ENCODE measurements around the gene EID3.

Gene EID3

DNA sequence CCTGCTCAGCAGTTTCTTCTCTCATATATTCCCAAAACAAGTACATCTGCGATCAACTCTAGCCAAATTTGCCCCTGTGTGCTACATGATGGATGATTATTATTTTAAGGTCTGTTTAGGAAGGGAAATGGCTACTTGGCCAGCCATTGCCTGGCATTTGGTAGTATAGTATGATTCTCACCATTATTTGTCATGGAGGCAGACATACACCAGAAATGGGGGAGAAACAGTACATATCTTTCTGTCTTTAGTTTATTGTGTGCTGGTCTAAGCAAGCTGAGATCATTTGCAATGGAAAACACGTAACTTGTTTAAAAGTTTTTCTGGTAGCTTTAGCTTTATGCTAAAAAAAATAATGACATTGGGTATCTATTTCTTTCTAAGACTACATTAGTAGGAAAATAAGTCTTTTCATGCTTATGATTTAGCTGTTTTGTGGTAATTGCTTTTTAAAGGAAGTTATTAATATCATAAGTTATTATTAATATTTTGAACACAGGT lies 45.5 kb downstream of the EID3 start:
- no peak overlapping the region for H3K4me3 ChIP-seq (ENCODE audit: low read length)
- no peak for DNase-seq (ENCODE audit: low read depth, low spot score)

DNA sequence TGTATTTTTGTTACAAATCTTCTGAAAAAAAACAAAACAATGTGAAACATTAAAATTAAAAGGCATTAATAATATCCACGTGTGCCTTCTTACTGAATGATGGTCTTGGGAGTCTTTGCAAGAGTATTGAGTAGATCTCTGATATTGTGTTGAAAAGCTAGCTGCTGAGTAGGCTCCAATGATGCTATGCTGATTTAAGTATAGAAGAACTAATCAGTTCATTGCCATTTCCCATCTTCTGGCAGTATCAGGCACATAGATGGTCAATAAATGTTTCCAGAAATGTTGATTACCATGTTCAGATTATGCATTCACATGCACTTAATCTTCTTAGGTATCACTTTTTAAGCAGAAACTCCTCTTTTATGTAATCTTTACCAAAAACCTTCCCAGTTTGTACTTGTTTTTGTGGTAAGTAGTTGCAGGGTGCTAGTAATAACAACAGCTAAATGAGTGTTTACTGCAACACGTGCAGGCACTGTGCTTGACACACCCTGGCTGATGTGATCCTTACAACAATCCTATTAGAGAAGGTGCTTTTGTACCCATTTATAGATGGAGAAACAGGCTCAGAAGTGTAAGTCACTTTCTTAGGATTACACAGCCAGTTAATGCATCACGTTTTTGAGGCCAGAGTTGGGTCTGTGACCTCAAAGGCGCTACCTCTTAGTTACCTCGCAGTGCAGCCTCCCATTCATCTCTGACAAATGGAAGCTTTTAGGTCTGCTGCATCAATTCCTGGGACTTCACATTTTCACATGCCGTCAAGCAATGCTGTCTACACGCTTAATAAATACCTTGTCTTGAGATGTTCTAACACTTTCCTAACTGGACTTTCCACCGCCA lies 46.9 kb downstream of the EID3 start:
- H3K4me3 ChIP-seq (ENCODE audit: low read length): no peak overlapping the region
- no peak for DNase-seq (ENCODE audit: low read depth, low spot score)

DNA sequence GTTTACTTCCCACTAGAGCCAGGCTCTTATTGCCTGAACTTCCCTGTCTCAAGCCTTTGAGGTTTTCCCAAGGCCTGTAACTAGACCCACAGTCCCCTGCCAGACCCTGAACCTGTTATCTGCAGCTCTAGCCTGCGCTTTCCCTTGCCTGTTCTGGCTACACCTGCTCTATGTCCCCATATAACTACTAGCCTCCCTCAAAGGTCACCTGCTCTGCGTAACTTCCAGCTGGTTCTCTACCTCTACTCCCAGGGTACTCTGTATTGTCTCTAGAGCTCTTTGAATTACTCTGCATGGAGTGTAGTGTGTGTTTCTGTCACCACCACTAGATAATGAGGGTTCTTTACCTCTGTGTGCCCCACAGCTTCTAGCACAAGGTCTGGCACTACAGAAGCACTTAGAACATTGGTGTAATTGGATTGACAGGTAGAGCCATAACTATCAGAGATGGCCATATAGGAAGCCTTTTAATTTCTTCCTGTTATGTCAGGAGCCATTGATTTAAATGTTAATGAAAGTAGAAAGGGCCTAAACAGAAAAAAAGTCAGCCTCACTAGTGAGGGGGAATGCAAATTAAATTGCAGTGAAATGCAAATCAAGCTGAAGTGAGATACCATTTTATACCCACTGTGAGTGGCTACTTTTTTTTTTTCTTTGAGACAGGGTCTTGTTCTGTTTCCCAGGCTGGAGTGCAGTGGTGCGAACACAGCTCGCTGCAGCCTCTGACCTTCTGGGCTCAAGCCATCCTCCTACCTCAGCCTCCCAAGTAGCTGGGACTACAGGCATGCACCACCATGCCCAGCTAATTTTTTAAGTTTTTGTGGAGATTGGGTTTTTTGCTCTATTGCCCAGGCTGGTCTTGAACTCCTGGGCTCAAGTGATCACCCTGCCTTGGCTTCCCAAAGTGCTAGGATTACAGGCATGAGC lies 47.8 kb downstream of the EID3 start:
- no peak for DNase-seq (ENCODE audit: low read depth, low spot score)
- no peak overlapping the region for H3K4me3 ChIP-seq (ENCODE audit: low read length)

DNA sequence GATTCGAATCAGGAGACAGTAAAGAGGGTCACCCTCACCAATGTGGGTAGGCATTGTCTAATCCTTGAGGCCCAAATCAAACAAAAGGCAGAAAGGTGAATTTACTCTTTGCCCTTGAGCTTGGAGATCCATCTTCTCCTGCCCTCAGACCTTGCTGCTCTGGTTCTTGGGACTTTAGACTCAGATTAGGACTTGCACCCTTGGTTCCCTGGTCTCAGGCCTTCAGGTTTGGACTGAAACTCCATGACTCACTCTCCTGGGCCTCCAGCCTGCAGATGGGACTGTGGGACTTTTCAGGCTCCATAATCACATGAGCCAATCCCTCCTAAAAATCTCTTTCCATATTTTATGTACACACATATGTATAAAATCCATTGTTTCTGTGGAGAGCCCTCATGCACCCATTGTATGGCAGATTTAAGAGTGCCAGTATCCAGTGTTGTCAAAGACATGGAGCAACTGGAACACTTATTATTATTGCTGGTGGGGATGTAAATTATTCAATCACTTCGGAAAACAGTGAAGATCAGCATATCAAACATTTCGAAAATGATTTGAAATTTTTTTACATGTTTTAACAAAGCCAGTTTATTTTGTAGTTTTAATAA lies 48.7 kb downstream of the EID3 start:
- DNase-seq (ENCODE audit: low read depth, low spot score): no peak
- no peak overlapping the region for H3K4me3 ChIP-seq (ENCODE audit: low read length)

DNA sequence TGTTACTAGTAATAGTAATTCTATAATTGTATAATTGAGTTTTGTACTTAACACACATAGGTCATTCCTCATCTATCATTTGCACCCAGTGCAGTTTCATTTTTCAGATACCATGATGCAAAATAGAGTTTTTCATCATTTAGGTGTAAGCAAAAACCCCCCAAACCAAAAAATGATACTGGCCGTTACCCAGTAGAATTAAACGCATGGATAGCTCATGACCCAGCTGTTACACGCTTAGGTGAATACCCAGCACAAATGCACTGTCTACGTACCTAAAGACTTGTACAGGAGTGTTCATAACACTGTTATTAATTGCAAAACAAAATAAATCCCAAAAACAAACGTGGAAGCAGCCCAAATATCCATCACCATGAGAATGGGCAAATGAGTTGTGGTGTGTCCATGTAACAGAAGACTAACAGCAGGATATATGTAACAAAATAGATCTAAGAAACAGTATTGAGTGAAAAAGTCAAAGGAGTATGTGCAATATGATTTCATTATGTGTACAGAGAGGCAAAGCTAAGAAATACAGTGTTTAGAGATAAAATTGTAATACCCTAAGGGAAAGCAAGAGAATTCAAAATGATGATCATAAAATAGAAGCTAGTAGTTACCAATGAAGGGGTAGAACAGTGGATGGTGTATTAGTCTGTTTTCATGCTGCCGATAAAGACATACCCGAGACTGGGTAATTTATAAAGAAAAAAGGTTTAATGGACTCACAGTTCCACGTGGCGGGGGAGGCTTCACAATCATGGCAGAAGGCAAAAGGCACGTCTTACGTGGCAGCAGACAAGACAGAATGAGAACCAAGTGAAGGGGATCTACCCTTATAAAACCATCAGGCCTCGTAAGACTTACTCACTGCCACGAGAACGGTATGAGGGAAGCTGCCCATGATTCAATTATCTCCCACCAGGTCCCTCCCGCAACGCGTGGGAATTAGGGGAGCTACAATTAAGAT lies 49.8 kb downstream of the EID3 start:
- no peak for DNase-seq (ENCODE audit: low read depth, low spot score)
- H3K4me3 ChIP-seq (ENCODE audit: low read length): no peak overlapping the region

DNA sequence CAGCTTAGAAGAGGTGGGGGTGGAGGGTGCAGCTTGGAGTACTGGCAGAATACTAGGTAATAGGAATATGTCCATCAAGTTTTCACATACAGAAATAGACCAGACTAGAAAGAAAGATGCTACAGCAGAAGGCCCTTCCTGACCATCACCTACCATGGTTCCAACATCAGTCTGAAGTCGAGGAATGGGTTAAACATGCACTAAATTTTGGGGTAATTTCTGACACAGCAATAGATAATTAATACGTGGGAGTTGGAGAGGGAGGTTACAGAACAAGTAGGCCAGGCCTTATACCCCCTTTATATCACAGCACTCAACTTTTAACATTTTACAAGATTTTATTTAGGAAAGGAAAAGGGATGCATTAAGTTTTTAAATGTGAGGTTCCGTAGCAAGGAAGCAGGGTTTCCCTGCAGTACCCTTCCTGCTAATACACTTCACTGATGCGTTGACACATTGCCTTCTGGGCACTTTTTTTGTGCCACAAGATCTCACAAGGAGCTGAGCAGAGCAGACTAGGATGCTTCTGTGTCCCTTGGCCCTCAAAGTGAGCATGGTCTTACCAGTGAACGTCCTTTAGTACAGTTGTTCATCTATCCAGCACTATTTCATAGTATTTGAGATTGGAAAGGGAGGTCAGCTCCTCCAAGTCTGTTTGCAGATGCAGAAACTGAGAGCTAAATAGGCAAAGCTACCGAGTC lies 50.8 kb downstream of the EID3 start:
- DNase-seq (ENCODE audit: low read depth, low spot score): no peak

More for the DNA sequence above, 50.8 kb downstream of the EID3 start:
- no peak overlapping the region for H3K4me3 ChIP-seq (ENCODE audit: low read length)
